ENCODE data around the gene ALKBH7.

ALKBH7 gene

DNA sequence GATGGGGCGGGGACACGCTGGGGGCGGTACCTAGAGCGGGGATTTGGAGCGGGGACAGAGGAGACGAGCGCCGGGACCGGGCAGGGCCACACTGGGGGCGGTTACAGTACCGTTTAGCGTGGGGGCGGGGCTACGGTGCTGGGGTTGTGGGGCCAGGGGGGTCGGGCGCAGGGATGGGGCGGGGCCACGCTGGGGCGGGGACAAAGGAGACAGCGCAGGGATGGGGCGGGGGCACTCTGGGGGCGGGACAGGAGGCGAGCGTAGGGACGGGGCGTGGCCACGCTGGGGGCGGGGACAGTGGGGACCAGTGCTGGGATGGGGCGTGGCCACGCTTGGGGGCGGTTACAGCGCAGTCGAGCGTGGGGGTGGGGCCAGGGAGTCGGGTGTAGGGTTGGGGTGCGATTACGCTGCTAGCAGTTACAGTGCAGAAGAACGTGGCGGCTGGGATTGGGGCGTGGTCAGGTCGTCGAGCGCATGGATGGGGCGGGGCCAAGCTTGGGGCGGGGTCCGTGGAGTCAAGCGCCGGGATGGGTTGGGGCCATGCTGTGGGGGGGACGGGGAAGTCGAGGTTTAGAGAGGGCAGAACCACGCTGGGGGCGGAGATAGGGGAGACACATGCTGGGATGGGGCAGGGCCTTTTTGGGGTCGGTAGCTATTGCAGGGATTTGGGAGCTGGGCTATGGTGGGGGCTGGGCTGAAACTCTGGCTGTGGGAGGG, 660 bp downstream of the ALKBH7 start:
- peak; percentile 99 for DNase-seq (ENCODE audit: low read depth)
- no peak for TF ChIP-seq CTCF (conservative IDR thresholded peaks at IDR 0.05; ENCODE audit: low read depth, low read length)
- H3K4me3 ChIP-seq (ENCODE audit: low read depth, low read length) = peak overlapping the region; percentile 93

- DNase-seq (ENCODE audit: low read depth) = no peak
- H3K4me3 ChIP-seq (ENCODE audit: low read depth, low read length) = peak overlapping the region; percentile 62
- no peak for TF ChIP-seq CTCF (conservative IDR thresholded peaks at IDR 0.05; ENCODE audit: low read depth, low read length)
Measured at GRCh38 chr19:6373813-6374108, 1.2 kb downstream of the ALKBH7 start.

DNA sequence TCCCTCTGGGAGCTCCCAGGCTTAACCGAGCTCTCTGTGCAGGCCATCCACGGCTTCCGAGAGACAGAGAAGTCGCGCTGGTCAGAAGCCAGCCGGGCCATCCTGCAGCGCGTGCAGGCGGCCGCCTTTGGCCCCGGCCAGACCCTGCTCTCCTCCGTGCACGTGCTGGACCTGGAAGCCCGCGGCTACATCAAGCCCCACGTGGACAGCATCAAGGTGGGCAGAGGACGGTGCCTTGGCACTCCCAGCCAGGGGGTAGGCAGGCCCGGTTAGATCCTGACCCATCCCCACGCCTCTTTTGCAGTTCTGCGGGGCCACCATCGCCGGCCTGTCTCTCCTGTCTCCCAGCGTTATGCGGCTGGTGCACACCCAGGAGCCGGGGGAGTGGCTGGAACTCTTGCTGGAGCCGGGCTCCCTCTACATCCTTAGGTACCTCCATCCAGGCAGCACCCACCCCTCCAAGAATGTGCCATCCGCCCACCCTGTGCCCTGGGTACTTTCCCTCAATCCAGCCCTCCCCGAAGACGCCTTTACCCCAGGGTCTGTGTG, 1.6 kb downstream of the ALKBH7 start:
- no peak overlapping the region for H3K4me3 ChIP-seq (ENCODE audit: low read depth, low read length)
- DNase-seq (ENCODE audit: low read depth) = no peak
- TF ChIP-seq CTCF (conservative IDR thresholded peaks at IDR 0.05; ENCODE audit: low read depth, low read length) = no peak

DNA sequence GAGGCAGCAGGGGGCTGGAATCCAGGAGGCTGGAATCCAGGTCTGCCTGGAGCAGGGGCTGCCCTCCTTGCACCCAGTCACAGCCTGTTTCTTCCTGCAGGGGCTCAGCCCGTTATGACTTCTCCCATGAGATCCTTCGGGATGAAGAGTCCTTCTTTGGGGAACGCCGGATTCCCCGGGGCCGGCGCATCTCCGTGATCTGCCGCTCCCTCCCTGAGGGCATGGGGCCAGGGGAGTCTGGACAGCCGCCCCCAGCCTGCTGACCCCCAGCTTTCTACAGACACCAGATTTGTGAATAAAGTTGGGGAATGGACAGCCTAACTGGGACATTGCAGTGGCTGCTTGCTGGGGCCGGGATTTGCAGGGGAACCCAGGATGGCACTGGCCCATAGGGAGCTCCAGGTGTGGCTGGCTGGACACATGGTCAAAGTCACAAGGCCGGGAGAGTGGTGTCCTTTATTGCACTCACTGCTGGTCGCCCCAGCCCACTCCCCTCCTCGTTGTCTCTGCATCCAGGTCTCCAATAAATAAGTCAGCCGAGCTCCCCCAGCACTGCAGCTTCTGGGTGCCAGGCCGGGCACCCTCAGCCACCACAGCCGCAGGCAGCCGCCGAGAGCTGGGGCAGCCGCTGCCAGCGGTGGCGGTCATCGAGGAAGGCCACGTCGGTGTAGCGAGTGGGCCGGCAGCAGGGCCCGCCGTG, 2.3 kb downstream of the ALKBH7 start:
- no peak for TF ChIP-seq CTCF (conservative IDR thresholded peaks at IDR 0.05; ENCODE audit: low read depth, low read length)
- DNase-seq (ENCODE audit: low read depth) = no peak
- H3K4me3 ChIP-seq (ENCODE audit: low read depth, low read length) = no peak overlapping the region

DNA sequence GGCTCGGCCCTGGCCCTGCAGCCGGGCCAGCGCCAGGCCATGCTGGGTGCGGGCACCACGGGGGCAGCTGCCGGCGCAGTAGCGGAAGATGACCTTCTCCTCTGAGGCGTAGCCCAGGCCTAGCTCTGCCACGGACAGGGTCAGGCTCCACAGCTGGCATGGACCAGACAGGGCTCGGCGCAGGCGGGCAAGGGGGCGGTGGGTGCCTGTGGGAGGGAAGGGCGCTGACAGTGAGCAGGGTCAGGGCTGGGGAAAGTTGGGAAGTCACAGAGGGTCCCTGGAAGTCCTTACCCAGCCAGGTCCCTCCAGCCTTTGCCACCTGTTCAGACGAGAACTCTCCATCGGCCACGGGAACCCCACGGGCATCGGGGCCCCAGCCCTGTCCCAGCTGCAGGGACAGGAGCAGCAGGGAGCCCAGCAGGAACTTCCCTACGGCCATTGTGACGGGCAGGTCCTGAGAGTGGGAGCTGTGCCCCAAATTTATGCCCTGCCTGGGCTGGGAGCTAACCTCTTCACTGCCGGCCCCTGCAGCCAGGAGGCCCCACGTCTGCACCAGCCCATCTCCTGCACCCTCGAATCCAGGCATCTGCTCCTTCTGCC, 2.9 kb downstream of the ALKBH7 start, which contains the start of gene PSPN:
PSPN (minus strand) TSS at position 523 of the 600 bp plus-strand sequence; CDS start at position 439, 84 bp downstream.
- DNase-seq (ENCODE audit: low read depth) = no peak
- no peak for TF ChIP-seq CTCF (conservative IDR thresholded peaks at IDR 0.05; ENCODE audit: low read depth, low read length)
- H3K4me3 ChIP-seq (ENCODE audit: low read depth, low read length) = no peak within 1 kb of the TSS

- DNase-seq (ENCODE audit: low read depth) = no peak
- H3K4me3 ChIP-seq (ENCODE audit: low read depth, low read length) = no peak overlapping the region
- no peak for TF ChIP-seq CTCF (conservative IDR thresholded peaks at IDR 0.05; ENCODE audit: low read depth, low read length)
Measured at GRCh38 chr19:6376512-6377190, 4.1 kb downstream of the ALKBH7 start.
